Activated CD4-positive, alpha-beta T cell treated with anti-CD3 and anti-CD28 coated beads, Interleukin-10, Interleukin-2, amounts not matched to agents 100 ng/mL and 50 ng/mL, durations not matched to agents 16 hours and 8 hours (primary cell): ENCODE measurements around the gene ANGPT4.

Source experiments
- DNase-seq: peaks from one replicate; pipeline ENCODE4 v3.0.0-alpha.2; 2020

ANGPT4 gene

DNA sequence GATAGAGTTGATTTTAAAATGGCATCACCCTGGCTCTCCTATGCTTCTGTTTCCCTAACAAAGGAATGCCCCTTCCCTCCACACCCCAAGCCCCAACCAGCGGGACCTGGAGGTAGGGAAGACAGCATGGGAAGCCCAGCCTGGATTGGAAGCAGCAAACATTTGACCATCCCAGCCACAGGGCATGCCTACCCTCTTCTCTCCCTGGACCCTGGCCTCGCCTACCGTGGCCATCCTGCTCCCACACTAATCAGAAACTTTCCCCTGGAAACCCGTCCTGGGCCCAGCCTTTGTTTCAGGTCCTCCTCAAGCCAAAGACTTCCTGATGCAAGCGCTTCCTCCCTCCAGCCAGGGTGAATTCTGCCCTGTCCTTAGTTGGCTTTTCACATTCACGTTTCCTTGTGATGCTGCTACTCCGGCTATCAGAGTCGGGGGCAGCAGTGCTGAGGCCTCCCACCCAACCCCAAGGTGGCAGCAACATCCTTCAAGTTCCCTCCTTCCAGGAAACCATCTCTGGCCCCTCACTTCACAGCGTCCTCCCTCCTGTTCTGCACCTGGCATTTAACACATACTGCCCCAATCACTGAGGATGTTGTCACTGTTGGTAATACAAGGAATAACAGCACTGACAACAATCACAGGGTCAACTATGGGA lies 18.2 kb upstream of the ANGPT4 start:
- no peak for DNase-seq

GRCh38 chr20:933029-933428 lies 16.9 kb upstream of the ANGPT4 start:
- DNase-seq = no peak

GRCh38 chr20:931401-931800 lies 15.3 kb upstream of the ANGPT4 start:
- DNase-seq = no peak

DNA sequence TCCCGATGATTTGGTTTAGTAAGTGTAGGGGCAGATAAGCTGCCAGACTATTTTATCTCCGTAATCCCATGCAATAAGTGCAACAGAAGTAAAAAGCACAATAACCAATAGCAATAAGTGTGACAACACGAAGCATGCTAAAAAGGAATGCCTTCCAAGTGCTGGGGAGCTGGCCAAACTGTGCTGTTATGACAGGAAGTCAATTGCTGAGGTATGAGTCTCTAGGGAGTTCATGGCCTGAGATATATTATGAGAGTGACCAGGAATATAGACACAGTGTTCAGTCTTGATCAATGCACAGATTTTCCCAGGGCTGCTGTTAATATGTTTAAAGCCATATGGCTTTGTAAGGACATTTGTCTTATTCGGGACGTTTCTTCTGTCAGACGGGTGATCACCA lies 10.5 kb upstream of the ANGPT4 start:
- DNase-seq = no peak

DNA sequence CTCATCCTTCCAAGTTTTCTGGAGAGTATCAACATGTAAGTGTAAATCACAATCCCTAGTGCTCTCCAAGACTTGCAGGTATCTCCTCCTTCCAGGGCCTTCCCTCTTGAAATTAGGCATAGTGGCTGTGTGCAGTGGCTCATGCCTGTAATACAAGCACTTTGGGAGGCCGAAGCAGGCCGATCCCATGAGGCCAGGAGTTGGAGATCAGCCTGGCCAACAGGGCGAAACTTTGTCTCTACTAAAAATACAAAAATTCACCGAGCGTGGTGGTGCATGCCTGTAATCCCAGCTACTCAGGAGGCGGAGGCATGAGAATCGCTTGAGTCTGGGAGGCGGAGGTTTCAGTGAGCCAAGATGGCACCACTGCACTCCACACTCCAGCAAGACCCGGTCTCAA lies 9.4 kb upstream of the ANGPT4 start:
- no peak for DNase-seq

DNA sequence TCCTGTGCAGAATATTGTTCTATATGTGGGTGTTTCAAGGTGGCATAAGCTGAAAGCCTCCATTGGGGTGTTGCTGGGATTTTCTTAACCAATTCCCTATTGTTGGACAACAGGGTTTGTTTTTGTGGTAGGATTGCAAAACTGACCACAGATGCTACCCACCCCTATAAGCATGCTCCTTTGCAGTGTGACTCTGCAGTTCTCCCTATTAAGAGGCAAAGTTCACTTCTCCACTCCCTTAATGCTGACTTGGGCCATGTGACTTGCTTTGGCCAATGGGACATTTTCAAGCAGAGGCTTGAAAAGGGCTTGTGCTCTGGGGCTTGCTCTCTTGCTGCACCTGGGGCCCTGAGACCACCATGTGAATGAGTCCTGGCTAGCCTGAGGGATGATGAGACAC lies 8.5 kb upstream of the ANGPT4 start:
- no peak for DNase-seq

DNA sequence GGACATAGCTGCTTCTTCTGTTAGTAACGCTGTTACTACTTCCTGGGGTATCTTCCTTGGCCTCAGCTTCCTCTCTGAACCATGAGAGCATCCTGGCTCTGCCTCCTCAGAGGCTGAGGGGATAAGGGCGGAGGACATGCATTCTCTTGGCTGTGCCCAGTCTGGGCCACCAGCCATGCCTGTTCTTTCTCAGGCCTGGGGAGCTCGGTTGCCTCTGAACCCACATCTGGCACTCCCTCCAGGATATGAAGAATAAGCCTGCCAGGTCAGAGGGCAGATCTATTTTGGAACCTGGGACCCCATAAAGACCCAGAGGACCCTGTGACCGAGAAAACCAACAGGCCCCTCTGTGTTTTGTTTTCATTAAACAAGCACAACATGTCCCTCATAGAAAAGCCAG lies 6.6 kb upstream of the ANGPT4 start:
- no peak for DNase-seq

- no peak for DNase-seq
These were observed 4.9 kb upstream of the ANGPT4 start for GRCh38 chr20:921068-921467.

- no peak for DNase-seq
These were observed 4.2 kb upstream of the ANGPT4 start for GRCh38 chr20:920311-920710.

GRCh38 chr20:919491-919916 lies 3.4 kb upstream of the ANGPT4 start:
- no peak for DNase-seq

GRCh38 chr20:917416-917815 lies 1.3 kb upstream of the ANGPT4 start:
- no peak for DNase-seq

DNA sequence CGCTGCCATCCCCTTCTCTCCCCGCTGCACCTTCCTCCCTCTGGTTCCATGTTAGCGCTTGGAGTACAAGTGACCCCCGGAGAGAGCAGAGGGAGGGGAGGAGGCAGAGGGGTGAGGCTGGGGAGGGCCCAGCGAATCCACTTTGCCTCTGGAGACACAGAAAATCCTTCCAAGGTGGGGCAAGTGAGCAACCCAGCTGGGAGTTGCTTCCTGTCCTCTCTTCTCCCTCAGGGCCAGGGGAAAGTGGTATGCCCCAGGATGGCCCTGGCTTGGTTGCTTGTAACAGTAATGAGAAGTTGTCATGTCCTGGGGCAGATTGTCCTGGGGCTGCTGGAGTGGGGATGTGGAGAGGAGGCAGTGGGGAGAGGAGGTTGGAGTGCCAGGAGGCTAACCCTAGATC lies 691 bp upstream of the ANGPT4 start:
- no peak for DNase-seq

- DNase-seq = no peak
These were observed 1.2 kb downstream of the ANGPT4 start for GRCh38 chr20:914727-915498.

GRCh38 chr20:913306-913849 lies 2.8 kb downstream of the ANGPT4 start:
- DNase-seq = no peak

DNA sequence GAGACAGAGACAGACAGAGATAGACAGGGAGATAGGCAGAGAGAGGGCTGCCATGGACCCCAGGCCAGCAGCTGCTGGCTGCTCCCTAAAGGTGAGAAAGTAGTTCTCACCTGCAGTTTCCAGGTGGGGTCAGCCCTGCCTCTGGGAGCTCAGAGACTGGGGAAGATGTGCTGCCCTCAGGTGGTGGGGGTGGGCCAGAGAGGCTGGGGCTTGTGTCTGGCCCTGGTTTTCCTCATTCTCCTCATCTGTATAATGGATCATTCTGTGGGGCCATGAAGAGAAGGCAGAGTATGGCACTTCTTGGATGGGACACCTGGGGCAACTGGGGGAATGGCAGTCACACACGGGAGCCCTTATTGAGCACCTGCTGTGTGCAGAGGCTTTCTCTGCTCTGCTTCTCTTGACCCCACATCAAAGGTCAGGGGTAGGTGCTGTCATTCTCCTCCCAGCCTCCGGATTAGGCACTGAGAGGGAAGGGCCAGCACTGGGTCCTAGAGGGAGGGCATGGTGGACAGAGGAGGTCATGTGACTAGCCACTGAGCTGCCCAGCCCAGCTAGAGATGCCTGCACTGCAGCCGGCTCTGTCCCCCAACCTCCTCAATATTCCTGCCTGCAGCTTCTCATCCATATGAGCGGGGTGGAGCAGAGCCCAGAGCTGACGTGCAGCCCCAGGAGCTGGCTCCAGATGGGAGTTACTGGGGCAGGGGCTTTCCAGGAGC lies 4.1 kb downstream of the ANGPT4 start:
- peak; percentile 14 for DNase-seq

- DNase-seq = no peak
These were observed 5.0 kb downstream of the ANGPT4 start for GRCh38 chr20:910870-911770.

DNA sequence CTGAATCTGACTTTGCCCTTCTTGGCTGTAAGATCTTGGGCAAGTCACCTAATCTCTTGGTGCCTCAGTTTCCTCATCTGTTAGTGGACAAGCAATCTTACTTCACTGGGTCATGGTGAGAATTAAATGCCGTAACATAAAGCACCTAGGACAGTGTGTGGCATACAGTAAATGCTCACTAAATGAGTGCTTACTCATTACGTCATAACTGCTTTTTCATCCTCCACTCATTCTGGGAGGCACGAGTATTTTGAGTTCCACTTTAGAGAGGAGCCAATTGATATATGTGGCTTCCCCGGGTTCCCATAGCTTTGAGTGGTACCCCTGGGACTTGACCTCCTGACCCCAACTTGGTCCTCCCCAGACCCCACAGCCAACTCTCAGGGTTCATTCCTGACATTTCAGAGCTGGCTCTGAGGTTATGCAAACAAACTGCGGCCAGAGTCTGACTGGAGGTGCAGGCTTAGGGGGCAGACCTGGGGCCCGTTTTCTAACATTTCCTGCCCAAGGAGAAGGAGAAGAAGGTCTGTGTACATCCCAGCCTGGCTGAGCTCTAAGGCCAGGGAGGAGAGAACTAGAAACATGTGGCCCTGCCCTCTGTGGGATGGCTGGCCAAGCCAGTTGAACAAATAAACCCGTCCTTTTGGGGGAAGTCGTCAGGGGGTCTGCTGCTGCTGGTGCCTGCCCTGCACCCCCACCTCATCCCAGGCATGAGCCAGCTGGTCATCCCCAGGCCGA lies 5.8 kb downstream of the ANGPT4 start:
- DNase-seq = peak; percentile 7

GRCh38 chr20:909641-910040 lies 6.5 kb downstream of the ANGPT4 start:
- DNase-seq = no peak

- DNase-seq = no peak
These were observed 9.3 kb downstream of the ANGPT4 start for GRCh38 chr20:906703-907270.

- DNase-seq = no peak
These were observed 10.1 kb downstream of the ANGPT4 start for GRCh38 chr20:906001-906520.

DNA sequence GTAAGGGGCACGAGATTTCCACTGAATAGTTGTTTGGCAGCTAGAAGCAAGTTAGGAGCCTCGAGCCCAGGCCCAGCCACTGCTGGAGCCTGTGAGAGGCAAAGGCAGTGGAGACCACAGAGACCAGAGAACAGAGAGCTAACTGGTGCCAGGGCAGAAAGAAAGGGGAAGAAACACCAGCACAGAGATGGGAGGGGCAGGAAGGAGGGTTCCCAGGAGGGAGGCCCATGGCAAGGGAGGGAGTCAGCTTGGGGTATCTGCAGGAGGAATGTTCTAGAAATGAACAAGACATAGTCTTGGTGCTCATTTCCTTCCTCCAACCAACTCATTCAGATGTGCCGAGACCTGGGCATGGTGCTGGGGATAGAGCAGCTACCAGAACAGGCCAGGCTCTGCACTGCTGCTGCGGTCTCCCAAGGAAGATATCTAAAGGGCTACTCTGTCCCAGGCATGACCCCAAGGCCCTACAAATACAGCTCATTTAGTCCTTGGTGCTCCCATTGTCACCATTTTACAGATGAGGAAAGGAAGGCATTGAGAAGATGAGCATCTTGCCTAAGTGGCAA lies 10.7 kb downstream of the ANGPT4 start:
- DNase-seq = no peak
